Muscle of leg (tissue), 11 donors: Measurements from ENCODE around the gene UBE2A. TPM values are rescaled to one million over a fixed set of nuclear protein-coding genes. Genes with fewer than 3 reads are reported as not detected.

Experiments used
- DNase-seq: peaks from one replicate; pipeline ENCODE4 v3.0.0; 2013
- H3K27ac ChIP-seq: one replicate; pipeline ENCODE4 v1.5.1; 2013; ENCODE audit warnings: mild to moderate bottlenecking, low read length, control low read depth
- H3K27me3 ChIP-seq: one replicate; pipeline ENCODE4 v1.6.1; 2013; ENCODE audit warnings: low read length; ENCODE audit not compliant: control insufficient read depth, insufficient read depth
- H3K36me3 ChIP-seq: one replicate; pipeline ENCODE4 v1.6.1; 2013; ENCODE audit warnings: low read length; ENCODE audit not compliant: control insufficient read depth, insufficient read depth
- H3K4me1 ChIP-seq: one replicate; pipeline ENCODE4 v1.6.1; 2013; ENCODE audit warnings: low read length; ENCODE audit not compliant: control insufficient read depth, insufficient read depth
- H3K4me3 ChIP-seq: one replicate; pipeline ENCODE4 v1.5.1; 2013; ENCODE audit warnings: low read length, control low read depth
- H3K9me3 ChIP-seq: replicated peaks from 2 replicates; pipeline ENCODE4 v1.6.1; 2013; ENCODE audit warnings: low read depth, low read length; ENCODE audit not compliant: control insufficient read depth
- WGBS: methylation state at CpG from one replicate; pipeline ENCODE4 v1.1.5; 2013; ENCODE audit warnings: missing lambda C conversion rate; ENCODE audit not compliant: insufficient coverage; 5-methylcytosine and 5-hydroxymethylcytosine counted together
- polyA plus RNA-seq, 8 donors: library from polyadenylated mRNA; unstranded; fragments of 120-200 nt; gene quantifications; one replicate each; pipeline versions ENCODE4 v1.2.1 to v1.2.3, GENCODE V29; 2013; ENCODE audit warnings: inconsistent platforms in 1 of 8, low replicate concordance in 1 of 8; ENCODE audit not compliant: insufficient read length in 8 of 8, insufficient read depth in 1 of 8
- total RNA-seq: library from RNA; stranded (reverse); fragments of 120-200 nt; gene quantifications from one replicate; pipeline ENCODE4 v1.2.4, GENCODE V29; 2013

The UBE2A gene
- total and polyA plus RNA-seq, 9 donors, result 28.6 to 69.2 (median 56.2) TPM

DNA sequence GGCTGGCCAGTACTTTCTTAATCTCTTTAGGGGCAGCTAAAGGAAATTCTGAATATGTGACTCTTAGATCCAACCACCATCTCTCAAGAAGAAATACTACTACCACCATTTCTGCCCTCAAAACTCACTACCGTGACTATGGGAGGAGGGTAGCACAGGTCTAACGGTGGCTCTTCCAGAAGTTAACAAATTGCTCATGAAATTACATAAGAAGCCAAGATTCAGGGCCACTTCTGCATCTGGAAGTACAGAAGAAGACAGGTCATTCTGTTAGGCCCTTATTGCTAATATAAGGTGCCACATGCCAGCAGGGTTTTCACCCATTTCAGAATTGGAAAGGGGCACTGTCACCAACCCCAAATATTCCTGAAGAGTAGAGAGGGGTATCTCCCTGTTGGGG lies 51.5 kb downstream of the UBE2A start:
- H3K4me3 ChIP-seq, result no peak overlapping the region
- no peak for DNase-seq
- H3K4me1 ChIP-seq, result peaks cover 4% of the 10 kb centered on the region
- H3K36me3 ChIP-seq, result peaks cover 3% of the 10 kb centered on the region
- H3K27me3 ChIP-seq, result no peaks in the 10 kb centered on the region
- H3K27ac ChIP-seq, result no peak overlapping the region
- 66% methylated on average over 2 of the region's 2 CpGs for WGBS
- H3K9me3 ChIP-seq, result no peaks in the 10 kb centered on the region

Other genes with a start within 250 kb of the UBE2A start
- 7.0 TPM for gene SLC25A43, start 175.2 kb upstream of the UBE2A start, total RNA-seq
- 10 to 100 TPM in 1 of 8 donors, 1 to 10 TPM in 7; 3.9 to 11.7 (median 7.8) TPM for gene SLC25A43, start 175.2 kb upstream of the UBE2A start, polyA plus RNA-seq
- 73.8 TPM for gene SLC25A5, start 106.1 kb upstream of the UBE2A start, total RNA-seq
- gene SLC25A5, start 106.1 kb upstream of the UBE2A start, polyA plus RNA-seq, result 100 to 1,000 TPM; 165 to 190 (median 176) TPM
- 28.6 TPM for gene STEEP1, start 9.2 kb upstream of the UBE2A start, total RNA-seq
- 10 to 100 TPM; 15.5 to 21.6 (median 16.2) TPM for gene STEEP1, start 9.2 kb upstream of the UBE2A start, polyA plus RNA-seq
- 3.5 TPM for gene NKRF, start 31.9 kb downstream of the UBE2A start, total RNA-seq
- gene NKRF, start 31.9 kb downstream of the UBE2A start, polyA plus RNA-seq, result 1 to 10 TPM; 5.3 to 9.9 (median 6.9) TPM
- 39.0 TPM for gene SEPTIN6, start 118.6 kb downstream of the UBE2A start, total RNA-seq
- 10 to 100 TPM; 26.5 to 50.0 (median 38.9) TPM for gene SEPTIN6, start 118.6 kb downstream of the UBE2A start, polyA plus RNA-seq
- gene SOWAHD, start 184.0 kb downstream of the UBE2A start, total RNA-seq, result 0.49 TPM
- gene SOWAHD, start 184.0 kb downstream of the UBE2A start, polyA plus RNA-seq, result 1 to 10 TPM in 1 of 8 donors, under 1 TPM in 7; 0.41 to 1.1 (median 0.62) TPM
- 6,022 TPM for gene RPL39, start 217.1 kb downstream of the UBE2A start, total RNA-seq
- 1,000 to 10,000 TPM; 2,943 to 4,160 (median 3,307) TPM for gene RPL39, start 217.1 kb downstream of the UBE2A start, polyA plus RNA-seq